ENCODE results near the gene ZNF710.

DNA sequence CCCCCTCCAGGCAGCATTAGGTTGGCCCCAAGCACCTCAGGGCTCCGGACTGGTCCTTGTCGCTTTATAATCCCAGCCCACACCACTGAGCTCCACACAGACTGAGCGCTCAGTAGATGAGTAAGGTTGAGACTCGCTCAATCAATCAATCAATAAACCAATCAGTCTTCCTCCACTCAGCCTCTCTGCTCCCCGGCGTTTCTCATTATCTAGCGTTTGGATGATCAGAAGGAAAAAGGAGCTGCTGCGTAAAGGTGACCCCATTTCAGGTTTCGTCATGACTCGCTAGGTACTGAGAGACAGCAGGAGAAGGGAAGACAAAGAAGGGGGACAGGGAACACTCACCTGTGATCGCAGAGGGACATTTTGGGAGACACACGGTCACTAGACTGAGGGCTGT, 41.2 kb downstream of the ZNF710 start:
- TF ChIP-seq, protein P1, sequence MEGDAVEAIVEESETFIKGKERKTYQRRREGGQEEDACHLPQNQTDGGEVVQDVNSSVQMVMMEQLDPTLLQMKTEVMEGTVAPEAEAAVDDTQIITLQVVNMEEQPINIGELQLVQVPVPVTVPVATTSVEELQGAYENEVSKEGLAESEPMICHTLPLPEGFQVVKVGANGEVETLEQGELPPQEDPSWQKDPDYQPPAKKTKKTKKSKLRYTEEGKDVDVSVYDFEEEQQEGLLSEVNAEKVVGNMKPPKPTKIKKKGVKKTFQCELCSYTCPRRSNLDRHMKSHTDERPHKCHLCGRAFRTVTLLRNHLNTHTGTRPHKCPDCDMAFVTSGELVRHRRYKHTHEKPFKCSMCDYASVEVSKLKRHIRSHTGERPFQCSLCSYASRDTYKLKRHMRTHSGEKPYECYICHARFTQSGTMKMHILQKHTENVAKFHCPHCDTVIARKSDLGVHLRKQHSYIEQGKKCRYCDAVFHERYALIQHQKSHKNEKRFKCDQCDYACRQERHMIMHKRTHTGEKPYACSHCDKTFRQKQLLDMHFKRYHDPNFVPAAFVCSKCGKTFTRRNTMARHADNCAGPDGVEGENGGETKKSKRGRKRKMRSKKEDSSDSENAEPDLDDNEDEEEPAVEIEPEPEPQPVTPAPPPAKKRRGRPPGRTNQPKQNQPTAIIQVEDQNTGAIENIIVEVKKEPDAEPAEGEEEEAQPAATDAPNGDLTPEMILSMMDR (IDR thresholded peaks at IDR 0.05 in 2 of 3, conservative IDR thresholded peaks at IDR 0.05 in 1 of 3; ENCODE audit: borderline replicate concordance in 1 of 3, insufficient read depth in 1 of 3, low read depth in 2 of 3, low read length in 2 of 3): no peak
- TF ChIP-seq, protein P2, sequence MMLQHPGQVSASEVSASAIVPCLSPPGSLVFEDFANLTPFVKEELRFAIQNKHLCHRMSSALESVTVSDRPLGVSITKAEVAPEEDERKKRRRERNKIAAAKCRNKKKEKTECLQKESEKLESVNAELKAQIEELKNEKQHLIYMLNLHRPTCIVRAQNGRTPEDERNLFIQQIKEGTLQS (IDR thresholded peaks at IDR 0.05): no peak
- TF ChIP-seq JUND (IDR thresholded peaks at IDR 0.05): no peak
